NCI-H2227 (cell line): ENCODE data around the gene CDC42EP5.

Experiments
- DNase-seq: peaks from one replicate; lab custom pipeline; 2025; ENCODE audit not compliant: unreplicated experiment; lab: John Stamatoyannopoulos, UW

Gene CDC42EP5

DNA sequence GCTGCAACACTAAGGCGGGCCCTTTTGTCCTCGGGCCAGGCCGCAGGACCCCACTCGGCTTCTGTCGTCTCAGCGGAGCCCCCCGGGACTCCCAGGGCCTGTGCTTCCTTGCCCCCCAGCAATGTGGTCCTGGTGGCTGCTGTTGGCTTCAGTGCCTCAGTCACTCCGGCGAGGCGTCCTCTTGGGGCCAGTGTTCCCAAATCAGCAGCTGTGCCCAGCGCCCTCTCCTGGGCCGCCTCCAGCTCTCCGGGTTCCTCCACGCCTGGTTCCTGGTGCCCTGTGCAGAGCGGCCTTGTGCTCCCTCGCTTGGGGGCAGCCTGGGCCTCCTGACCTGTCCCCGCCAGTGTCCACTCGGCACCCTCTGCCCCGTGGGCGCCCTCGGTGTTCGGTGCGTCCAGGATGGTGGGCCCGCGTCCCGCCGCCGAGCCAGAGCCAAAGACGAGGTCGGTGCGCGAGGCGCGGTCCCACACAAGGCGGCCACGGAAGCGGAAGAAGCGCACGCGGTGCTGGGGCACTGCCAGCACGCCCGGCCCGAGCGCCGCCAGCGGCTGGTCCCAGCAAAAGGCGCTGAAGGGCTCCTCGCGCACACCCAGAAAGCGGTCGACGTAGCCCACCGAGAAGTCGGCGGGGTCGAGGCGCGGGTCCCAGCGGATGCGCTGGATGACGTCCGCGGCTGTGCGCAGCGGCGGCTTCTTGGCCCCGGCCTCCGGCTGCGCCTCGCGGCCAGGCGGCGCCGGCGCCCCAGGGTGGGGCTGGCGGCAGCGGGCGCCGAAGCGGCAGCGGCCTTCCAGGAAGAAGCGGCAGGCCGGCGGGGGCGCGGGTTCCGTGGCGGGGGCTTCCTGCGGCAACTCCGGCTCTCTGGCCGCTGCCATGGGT is 10.2 kb downstream of the CDC42EP5 start:
- no peak for DNase-seq

- DNase-seq, result no peak
Measured at GRCh38 chr19:54462047-54462654, 10.9 kb downstream of the CDC42EP5 start.

DNA sequence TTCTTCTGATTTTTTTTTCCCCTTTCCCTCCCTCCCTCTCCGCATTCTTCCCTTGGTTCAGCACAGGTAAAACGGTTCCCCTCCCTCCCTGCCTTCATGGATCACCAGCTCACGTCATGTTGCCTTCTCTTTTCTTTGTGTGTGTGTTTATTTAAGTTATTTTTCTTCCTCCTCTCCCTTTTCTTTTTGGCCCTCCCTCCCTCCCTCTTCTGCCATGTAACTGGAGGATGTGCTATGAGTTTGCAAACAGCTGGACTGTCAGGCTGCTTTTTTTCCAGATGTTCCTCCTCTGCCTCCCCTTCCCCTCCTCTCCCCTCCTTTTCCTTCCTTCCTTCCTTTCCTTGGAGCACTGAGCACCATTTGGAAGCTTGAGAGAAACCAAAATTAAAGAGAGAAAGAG is 11.5 kb downstream of the CDC42EP5 start:
- DNase-seq, result no peak

DNA sequence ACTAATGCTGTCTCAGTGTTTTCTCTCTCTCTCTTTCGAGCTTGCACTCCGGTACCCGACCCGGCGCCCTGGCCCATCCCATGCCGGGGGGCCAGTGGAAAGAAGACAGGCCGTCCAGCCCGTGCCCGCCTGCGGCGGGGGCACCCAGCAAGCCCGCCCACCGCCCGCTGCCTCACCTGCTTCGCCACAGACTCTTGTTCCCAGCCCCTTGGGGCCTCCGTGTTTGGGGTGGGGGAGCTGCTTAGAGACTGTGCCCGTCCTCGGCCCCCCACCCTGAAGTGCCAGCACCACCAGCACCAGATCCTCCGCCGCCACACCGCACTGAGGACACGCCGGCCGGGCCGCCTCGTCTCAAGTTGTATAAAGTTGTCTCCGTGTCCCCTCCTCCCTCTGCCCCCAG is 11.9 kb downstream of the CDC42EP5 start:
- no peak for DNase-seq

DNA sequence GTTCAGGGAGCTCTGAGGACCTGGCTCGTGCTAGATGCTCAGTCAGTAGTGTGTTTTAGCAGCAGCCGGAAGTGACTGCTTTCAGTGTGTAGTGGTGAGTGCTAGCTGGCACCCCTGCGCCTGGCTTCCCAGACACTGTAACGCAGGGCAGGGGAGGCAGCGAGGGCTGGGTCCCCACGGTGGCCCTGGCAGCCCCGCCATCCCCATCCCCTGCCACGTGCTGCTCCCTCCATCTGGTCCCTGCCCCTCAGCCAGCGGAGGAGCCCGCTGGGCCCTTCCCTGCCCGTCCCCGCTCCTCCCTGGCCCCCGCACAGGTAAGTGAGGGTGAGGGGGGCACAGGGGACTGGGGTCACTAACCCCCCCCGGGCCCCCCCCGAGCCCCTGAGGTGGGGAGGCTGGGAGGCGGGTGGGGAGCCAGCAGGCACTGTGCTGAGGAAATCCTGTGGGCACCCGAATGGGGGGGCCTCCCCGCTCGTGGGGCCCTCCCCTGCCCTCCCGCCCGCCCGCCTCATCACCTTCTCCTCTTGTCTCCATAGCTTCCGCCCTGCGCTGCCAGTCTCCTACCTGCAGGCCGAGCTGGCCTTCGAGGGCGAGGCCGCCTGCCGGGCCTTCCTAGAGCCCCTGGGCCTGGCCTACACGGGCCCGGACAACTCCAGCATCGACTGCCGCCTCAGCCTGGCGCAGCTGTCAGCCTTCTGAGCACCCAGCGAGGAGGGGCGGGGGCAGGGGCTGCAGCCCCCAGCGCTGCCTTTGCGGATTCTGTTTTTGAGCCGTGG is 12.7 kb downstream of the CDC42EP5 start:
- DNase-seq, result no peak

- DNase-seq, result no peak
Measured at GRCh38 chr19:54459282-54460229, 13.5 kb downstream of the CDC42EP5 start.

DNA sequence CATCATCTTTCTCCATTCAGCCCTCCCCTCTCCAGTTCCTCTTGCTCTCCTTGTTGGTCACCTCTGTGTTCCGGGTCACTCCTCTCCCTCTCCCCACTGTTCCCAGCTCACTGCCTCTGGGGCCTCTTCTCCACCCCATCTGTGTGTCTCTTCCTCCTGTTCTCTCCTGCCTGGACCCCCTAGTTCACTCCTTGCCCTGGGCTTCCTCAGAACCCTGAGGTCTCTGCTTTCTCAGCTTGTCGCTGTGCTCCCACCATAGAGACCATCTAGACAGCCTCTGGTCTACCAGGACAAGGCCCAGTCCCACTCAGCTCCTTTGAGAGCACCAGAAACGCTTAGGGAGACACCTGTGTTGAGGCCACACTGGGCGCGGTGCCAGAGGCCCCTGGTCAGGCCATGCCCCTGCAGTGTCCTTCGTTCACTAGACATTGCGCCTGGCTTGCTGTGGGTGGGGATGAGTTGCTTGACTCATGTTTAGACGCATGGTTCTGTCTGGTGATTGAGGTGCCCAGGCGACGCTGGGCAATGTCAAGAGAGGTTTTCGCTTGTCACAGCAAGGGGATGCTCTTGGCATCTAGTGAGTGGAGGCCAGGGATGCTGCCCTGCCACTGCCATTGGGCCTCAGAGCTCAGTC is 14.3 kb downstream of the CDC42EP5 start:
- DNase-seq, result no peak

DNA sequence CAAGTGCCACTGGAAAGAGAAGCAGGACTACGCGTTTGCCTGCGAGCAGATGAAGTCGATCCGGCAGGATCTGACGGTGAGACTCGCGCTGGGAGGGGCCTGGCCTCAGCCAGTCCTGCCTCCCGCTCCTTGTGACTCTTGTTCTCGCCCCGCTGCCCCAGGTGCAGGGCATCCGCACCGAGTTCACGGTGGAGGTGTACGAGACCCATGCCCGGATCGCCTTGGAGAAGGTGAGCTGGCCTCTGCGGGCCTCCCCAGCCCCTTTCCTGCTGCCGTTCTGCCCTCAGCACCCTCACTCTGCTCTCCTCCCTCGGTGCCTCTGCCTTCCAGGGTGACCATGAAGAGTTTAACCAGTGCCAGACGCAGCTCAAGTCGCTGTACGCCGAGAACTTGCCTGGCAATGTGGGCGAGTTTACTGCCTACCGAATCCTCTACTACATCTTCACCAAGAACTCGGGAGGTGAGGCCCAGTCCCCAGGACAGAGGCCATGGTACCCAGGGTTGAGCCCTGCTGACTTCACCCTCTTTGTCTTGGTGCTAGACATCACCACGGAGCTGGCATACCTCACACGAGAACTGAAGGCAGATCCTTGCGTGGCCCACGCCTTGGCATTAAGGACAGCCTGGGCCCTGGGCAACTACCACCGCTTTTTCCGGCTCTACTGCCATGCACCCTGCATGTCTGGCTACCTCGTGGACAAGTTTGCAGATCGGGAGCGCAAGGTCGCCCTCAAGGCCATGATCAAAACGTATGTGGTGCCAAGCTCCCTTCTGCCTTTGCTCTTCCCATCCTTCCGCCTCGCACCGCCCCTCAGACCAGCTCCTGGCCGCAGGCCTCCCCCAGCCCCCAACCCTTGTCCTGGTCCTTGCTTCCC is 15.1 kb downstream of the CDC42EP5 start:
- DNase-seq, result no peak

DNA sequence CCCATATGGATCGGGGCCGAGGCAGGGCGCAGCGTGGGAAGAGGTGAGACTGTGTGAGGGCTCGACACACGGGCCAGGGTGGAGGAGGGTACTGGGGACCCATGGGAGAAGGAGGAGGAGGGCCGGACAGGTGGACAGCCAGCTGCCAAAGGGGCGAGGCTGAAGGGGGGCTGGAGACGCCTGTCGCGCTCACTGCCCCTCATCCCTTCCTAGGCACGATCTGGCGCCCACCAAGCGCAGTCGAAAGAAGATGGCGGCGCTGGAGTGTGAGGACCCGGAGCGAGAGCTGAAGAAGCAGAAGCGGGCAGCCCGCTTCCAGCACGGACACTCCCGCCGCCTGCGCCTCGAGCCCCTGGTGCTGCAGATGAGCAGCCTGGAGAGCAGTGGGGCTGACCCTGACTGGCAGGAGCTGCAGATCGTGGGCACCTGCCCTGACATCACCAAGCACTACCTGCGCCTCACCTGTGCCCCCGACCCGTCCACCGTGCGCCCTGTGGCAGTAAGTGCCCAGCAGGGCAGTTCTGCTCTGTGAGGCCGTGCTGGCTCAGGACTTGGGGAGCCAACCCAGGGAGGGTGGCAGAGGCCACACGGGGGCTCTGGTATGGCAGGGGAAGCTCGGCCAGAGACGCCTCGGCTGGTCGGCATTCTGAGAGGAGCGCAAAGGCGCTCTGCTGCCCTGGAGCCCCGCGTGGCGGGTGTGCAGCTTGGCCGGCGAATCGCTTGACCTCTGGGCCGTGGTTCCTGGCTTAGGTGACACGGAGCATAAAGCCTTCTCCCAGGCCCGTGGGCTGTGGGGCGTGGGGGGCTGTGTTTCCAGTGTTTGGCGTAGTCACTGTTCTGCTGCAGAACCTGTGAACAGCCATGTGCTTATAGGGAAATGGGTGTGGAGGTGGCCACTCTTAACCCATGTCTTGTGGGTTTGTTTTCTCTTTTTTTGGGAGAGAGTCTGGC is 16.4 kb downstream of the CDC42EP5 start:
- DNase-seq, result no peak

DNA sequence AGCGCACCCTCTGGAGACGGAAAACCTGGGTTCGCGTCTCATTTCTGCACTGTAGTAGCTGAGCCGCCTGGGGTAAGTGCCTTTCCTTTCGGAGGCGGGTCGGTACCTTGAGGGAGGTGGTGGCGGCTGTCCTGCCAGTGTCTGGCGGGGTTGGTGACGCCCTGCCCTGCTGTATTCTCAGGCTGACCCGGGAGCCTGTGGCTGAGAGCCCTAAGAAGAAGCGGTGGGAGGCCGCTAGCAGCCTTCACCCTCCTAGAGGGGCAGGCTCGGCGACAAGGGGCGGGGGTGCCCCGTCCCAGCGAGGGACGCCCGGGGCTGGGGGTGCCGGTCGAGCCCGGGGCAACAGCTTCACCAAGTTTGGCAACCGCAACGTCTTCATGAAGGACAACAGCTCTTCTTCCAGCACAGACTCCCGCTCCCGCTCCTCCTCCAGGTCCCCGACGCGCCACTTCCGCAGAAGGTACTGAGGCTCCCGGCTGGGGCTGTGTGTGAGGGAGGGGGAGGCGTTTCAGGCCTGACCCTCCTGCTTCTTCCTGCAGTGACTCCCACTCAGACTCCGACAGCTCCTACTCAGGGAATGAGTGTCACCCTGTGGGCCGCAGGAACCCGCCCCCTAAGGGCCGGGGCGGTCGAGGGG is 17.2 kb downstream of the CDC42EP5 start:
- DNase-seq, result no peak

DNA sequence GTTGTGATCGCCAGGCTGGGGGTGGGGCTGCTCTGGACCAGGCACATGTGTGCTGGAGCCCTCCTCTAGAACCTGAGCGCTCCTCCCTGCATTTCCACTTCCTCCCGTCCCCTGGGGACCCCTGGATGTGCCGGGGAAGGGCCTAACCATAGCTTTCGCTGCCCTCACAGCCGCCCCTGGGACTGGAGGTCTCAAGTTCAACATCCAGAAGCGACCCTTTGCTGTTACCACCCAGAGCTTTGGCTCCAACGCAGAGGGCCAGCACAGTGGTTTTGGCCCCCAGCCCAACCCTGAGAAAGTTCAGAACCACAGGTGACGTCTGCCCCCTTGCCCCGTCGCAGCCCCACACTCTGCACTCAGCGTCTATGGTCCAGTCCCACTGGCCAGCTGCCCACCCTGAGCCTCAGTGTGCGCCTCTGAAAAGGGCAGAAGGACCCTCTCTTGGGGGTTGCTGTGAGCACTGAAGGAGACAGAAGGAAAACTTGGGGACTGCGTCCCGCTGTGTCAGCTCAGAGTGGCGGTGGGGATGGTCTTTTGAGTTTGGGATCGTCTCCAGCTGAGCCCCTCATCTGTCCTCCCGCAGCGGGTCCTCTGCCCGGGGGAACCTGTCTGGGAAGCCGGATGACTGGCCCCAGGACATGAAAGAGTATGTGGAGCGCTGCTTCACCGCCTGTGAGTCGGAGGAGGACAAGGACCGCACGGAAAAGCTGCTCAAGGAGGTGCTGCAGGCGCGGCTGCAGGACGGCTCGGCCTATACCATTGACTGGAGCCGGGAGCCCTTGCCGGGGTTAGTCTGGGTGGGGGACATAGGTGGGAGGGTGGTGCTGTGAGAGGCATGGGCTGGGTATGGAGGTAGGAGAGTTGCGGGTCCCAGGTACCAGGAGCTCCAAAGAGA is 18.1 kb downstream of the CDC42EP5 start:
- no peak for DNase-seq

DNA sequence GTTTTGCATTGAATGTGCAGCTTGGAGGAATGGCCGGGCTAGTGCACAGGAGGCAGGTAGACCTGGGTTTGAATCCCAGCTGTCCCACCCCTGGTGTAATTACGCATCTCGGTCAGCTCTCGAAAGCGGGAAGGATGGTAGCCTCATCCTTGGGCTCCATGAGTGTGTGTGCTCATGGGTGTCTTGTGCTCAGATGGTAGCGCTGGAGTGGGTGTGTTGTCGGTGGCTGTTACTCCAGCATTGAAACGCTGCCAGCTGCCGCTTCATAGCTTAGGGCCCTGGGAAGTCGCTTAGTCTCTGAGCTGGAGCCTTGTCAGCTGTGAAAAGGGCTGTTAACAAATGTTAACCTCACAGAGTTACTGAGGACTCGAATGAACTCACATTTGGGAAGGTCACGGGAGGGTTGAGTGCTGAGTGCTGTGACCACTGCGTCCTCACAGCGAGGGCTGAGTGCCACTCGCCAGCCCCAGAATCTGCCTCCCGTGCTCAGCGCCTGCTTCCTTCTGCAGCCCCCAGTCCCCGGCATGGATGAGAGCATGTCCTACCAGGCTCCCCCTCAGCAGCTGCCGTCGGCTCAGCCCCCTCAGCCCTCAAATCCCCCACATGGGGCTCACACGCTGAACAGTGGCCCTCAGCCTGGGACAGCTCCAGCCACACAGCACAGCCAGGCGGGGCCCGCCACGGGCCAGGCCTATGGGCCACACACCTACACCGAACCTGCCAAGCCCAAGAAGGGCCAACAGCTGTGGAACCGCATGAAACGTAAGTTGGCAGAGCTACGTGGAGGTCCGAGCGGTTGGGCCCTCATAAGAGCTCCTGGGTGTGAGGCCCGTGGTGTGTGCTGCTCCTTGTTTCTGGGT is 18.9 kb downstream of the CDC42EP5 start:
- no peak for DNase-seq

- DNase-seq, result no peak
Measured at GRCh38 chr19:54452626-54453025, 20.5 kb downstream of the CDC42EP5 start.

- no peak for DNase-seq
Measured at GRCh38 chr19:54451997-54452396, 21.1 kb downstream of the CDC42EP5 start.

GRCh38 chr19:54451331-54451871 is 21.7 kb downstream of the CDC42EP5 start:
- DNase-seq, result no peak

DNA sequence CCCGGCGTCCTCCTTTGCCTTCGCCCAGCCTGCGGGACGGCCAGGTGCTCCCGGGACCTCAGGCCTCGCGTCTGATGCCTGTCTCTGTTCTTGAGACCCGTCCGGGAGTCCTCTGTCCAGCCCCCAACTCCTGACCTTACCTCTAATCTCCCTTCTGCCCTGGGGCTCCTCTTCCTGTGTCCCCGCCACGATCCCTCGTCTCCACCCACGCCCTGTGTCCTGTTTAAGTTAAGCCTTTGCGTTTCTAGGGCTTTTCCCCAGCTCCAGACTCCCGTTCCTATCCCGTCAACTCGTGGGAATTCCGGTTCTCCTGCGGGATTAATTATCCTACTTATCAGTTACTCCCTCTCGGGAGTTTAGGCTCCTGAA is 23.4 kb downstream of the CDC42EP5 start:
- DNase-seq, result no peak
